ENCODE results near the gene ARSG.

The ARSG gene

DNA sequence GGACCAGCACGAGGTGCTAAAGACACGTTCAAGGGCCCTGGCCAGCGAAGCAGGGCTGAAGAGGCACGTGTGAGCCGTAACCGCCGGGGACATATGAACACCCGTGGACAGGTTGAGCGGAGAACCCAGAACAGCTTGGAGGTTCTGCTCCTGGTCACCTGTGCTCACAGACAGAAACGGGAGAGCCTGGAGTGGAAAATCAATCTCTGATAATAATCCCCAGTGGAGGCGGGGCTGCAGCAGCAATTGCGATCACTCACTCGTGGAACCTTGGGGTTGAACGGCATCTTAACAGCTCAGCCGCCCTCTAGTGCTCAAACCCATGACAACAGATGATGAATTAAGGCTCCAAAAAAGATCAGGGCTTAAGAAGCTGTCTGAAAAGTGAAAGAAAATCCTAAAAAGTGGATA lies 140.4 kb downstream of the ARSG start:
- Mint-ChIP-seq H3K27me3 (ENCODE audit: low read depth) (no peaks in the 10 kb centered on the region), H3K27ac (peak overlapping the region; percentile 27), H3K4me1 (ENCODE audit: low read depth) (peaks cover 16% of the 10 kb centered on the region), H3K36me3 (ENCODE audit: low read depth) (peaks cover 47% of the 10 kb centered on the region), H3K9me3 (no peaks in the 10 kb centered on the region), H3K4me3 (no peak overlapping the region)

DNA sequence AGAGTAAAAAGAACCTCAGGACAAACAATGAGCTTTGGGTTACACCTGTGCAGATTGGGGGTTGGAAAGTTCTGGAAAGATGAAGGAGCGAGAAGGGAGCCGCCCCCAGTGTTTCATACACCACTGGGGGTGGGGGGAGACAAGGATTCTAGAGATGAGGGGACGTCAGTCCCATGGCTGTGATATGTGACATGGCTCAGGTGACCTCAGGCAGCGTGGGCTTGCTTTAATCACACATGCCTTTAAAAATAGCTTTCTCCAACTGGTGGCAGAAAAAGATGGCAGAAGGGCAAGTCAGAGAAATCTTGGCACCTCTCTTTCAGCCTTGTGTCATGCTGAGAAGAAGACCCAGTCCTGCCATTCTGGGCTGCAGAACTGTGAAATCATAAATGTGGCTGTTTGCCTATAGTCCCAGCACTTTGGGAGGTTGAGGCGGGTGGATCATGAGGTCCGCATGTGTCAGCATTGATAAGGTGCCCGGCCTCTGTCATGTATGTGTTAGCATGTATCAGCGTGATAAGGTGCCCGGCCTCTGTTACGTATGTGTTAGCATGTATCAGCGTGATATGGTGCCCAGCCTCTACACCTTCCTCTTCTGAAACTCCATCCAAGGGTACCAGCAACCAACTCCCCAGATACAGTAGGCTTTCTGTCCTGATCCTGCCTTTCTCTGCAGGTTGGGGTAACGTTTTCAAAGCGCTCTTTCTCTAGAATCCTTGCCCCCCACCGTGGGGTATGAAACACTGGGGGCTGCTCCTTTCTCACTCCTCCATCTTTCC lies 141.0 kb downstream of the ARSG start:
- no peaks in the 10 kb centered on the region for H3K9me3 Mint-ChIP-seq
- peaks cover 22% of the 10 kb centered on the region for H3K4me1 Mint-ChIP-seq (ENCODE audit: low read depth)
- H3K4me3 Mint-ChIP-seq: no peak overlapping the region
- peak overlapping the region; percentile 27 for H3K27ac Mint-ChIP-seq
- peaks cover 47% of the 10 kb centered on the region for H3K36me3 Mint-ChIP-seq (ENCODE audit: low read depth)
- H3K27me3 Mint-ChIP-seq (ENCODE audit: low read depth): no peaks in the 10 kb centered on the region

DNA sequence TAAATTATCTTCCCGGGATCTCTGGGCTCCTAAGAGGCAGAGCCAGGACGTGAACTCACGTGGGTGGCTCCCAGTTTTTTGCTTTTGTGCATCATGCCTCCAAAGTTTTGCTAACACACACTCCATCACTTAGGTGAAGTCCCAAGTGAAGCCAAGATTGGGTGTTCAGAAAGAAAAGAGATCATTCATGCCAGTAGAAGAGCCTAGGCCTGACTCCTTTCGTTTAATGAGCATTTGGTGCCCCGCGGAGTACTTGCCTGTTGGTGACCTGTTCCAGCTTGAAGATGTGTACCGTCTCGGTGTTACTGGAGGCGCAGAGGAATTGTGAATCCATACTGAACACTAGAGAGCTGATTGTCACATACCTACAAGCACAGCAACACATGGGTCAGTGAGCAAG lies 141.9 kb downstream of the ARSG start:
- Mint-ChIP-seq H3K27ac (no peak overlapping the region), H3K4me1 (ENCODE audit: low read depth) (peaks cover 31% of the 10 kb centered on the region), H3K9me3 (no peaks in the 10 kb centered on the region)

DNA sequence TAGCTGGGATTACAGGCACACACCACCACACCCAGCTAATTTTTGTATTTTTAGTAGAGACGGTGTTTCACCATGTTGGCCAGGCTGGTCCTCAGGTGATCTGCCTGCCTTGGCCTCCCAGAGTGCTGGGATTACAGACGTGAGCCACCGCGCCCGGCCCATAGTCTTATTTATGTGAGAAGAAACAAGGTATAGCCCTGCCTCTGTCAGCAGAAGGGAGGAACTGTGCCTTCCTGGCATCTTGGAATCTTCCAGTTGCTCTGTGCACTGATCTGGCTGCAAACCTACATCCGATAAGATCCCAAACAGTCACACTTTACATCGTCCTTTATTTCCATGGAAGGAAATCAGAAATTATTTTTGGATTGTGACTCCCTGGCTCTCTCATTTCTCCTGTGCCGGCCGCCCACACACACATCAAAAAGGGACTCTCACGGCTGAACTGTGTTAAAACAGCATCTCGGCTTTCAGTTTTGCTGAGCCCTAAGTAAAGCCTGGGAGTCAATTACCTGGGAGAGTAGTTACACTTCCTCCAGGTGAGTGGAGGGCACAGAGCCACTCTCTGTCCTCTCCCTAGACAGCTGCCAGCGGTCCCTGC lies 142.7 kb downstream of the ARSG start:
- peaks cover 35% of the 10 kb centered on the region for H3K4me1 Mint-ChIP-seq (ENCODE audit: low read depth)
- H3K36me3 Mint-ChIP-seq (ENCODE audit: low read depth): peaks cover 44% of the 10 kb centered on the region
- H3K27me3 Mint-ChIP-seq (ENCODE audit: low read depth): no peaks in the 10 kb centered on the region
- H3K27ac Mint-ChIP-seq: no peak overlapping the region
- no peaks in the 10 kb centered on the region for H3K9me3 Mint-ChIP-seq
- no peak overlapping the region for H3K4me3 Mint-ChIP-seq

More for the DNA sequence above, 141.9 kb downstream of the ARSG start:
- H3K4me3 Mint-ChIP-seq: no peak overlapping the region
- H3K36me3 Mint-ChIP-seq (ENCODE audit: low read depth): peaks cover 47% of the 10 kb centered on the region
- no peaks in the 10 kb centered on the region for H3K27me3 Mint-ChIP-seq (ENCODE audit: low read depth)

DNA sequence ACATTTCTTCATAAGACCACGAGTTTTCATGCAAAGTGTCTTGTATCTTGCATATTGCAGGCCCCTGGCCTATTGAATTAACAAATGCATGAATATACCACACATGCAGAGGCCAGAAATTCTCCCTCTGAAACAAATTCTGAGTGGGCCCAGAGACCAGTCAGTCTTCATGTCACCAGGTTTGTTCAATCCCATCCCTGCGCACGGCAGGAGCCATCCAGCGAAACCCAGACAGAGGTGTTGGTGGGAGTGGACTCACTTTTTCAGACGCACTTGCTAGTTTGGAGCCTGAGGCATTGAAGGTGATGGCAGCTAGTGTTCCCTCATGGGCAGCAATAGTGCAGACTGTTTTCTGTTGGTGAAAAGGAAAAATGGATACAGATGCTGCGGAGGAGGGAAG lies 144.1 kb downstream of the ARSG start:
- H3K9me3 Mint-ChIP-seq: no peaks in the 10 kb centered on the region
- no peak overlapping the region for H3K4me3 Mint-ChIP-seq
- no peak overlapping the region for H3K27ac Mint-ChIP-seq
- peaks cover 42% of the 10 kb centered on the region for H3K4me1 Mint-ChIP-seq (ENCODE audit: low read depth)
- H3K36me3 Mint-ChIP-seq (ENCODE audit: low read depth): peaks cover 35% of the 10 kb centered on the region
- H3K27me3 Mint-ChIP-seq (ENCODE audit: low read depth): no peaks in the 10 kb centered on the region

DNA sequence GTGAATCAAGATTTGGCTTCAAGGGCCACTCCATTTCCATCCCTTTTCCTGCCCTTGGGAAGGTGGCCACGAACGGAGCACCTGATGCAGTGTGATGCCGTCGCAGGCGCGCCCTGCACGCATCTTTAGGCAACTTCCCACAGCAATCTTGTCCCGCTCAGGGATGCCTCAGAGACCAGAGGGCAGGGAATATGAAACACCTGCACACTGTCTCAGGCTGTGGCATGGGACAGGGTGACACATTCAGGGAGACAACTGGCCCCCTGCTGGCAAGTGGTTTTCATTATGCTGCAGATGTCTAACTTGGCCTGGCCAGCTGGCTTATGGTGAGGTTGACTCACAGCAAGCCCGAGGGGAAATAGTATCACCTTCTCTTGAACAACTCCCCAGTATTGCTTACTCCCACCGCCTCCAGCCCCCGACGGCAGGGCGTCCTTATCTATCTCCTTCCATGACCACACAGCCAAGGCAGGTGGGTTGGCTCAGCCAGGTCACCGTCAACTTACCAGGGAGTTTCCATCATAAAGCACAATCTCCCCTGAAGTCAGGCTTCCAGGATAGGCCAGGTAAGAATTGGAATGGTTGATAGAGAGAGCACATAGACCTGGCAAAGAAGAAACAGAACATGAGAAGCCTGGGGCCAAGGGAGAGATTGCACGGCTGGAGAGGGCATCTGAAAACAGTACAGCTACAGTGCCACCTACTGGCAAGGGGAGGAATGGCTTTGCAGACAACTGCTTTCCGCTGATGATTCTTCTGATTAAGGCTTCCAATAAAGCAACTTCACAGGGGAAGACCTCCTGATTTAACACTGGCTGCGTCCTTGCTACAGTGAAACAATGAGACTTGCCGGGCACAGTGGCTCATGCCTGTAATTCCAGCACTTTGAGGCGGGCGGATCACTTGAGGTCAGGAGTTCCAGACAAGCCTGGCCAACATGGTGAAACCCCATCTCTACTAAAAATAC lies 144.9 kb downstream of the ARSG start:
- H3K9me3 Mint-ChIP-seq: no peaks in the 10 kb centered on the region
- H3K27me3 Mint-ChIP-seq (ENCODE audit: low read depth): no peaks in the 10 kb centered on the region
- H3K4me1 Mint-ChIP-seq (ENCODE audit: low read depth): peaks cover 47% of the 10 kb centered on the region
- peak overlapping the region; percentile 41 for H3K4me3 Mint-ChIP-seq
- peaks cover 35% of the 10 kb centered on the region for H3K36me3 Mint-ChIP-seq (ENCODE audit: low read depth)
- peak overlapping the region; percentile 86 for H3K27ac Mint-ChIP-seq

DNA sequence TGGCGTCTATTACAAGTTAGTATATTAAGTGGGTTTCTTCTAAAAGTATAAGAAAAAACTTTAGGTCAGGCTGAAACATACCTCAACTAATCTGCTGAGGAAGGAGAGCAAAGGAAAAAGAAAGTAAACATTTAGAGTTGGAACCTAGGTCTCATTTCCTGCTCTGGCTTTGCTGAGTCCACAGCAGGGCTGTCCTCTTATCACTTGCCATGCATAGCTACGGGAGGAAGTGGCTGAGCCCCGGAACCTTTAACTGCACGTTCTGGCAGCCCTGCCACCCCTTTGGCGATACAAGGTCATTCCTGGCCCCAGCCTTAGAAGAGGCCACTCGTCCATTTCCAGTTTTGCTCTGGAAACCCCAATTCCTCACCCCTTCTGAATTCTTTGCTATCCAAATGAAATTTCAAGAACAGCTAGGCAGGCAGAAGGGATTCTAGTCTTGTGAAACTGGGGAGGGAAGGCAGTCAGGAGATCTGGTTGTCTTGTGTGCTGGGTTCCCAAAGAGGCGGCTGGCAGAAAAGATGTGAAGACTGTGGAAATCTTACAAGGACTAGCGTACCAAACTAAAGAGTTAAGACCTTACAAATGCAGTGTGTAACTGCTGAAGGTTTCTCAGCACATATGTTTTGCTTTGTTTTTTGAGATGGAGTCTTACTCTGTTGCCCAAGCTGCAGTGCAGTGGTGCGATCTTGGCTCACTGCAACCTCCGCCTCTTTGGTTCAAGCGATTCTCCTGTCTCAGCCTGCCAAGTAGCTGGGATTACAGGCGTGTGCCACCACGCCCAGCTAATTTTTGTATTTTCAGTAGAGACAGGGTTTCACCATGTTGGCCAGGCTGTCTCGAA lies 146.9 kb downstream of the ARSG start:
- no peaks in the 10 kb centered on the region for H3K9me3 Mint-ChIP-seq
- peak overlapping the region; percentile 62 for H3K4me3 Mint-ChIP-seq
- H3K27me3 Mint-ChIP-seq (ENCODE audit: low read depth): no peaks in the 10 kb centered on the region
- peaks cover 26% of the 10 kb centered on the region for H3K36me3 Mint-ChIP-seq (ENCODE audit: low read depth)
- H3K4me1 Mint-ChIP-seq (ENCODE audit: low read depth): peaks cover 48% of the 10 kb centered on the region
- H3K27ac Mint-ChIP-seq: peak overlapping the region; percentile 86

DNA sequence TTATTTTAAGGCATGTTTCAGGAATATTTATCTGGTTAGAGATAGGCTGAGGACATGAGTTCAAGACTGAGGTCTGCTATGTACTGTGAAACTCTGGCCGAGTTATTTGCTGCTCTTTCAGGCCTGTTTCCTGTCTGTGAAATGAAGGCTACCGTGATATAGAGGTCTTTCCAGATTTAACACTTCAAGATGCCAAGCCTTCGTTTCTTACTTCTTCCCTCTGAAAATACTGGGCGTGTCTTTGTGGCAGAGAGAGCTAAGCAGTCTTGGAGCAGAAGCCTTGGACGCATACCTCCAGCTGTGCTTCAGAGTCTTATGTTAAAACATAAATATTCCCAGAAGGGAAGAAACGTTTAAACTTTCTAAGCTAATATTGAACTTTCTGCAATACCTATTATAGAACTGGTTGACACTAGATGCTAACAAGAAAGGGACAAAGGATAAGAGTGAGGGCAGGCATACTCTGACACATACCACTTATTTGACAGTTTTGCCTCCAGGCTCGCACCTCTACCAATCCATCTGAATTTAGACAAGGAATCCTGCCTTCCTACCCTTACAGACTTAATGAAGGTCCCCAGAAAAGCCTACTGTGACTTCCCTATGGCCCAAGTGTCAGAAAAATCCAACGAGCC lies 148.5 kb downstream of the ARSG start:
- no peak overlapping the region for H3K4me3 Mint-ChIP-seq
- H3K27me3 Mint-ChIP-seq (ENCODE audit: low read depth): no peaks in the 10 kb centered on the region
- H3K36me3 Mint-ChIP-seq (ENCODE audit: low read depth): peaks cover 25% of the 10 kb centered on the region
- H3K27ac Mint-ChIP-seq: no peak overlapping the region
- peaks cover 48% of the 10 kb centered on the region for H3K4me1 Mint-ChIP-seq (ENCODE audit: low read depth)
- no peaks in the 10 kb centered on the region for H3K9me3 Mint-ChIP-seq

DNA sequence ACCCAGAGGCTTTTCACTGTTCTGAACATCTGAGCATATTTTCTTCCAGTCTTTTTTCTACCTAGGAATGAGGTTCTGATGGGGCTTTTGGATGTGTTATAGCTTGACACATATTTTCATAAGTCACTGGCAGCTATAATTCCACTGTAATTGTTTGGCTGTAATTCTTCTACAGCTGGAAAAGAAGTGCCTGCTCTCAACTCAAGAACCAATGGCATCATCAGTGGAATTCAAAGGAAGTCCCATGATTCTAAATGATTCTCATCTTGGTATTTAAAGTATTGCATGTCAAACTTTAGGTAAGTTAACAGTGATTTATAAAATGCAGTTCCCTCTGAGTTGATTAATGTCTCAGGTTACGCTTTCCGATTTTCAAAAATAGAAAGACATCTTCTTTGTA lies 149.2 kb downstream of the ARSG start:
- Mint-ChIP-seq H3K4me3 (no peak overlapping the region), H3K36me3 (ENCODE audit: low read depth) (peaks cover 29% of the 10 kb centered on the region), H3K9me3 (no peaks in the 10 kb centered on the region), H3K27ac (no peak overlapping the region), H3K4me1 (ENCODE audit: low read depth) (peaks cover 52% of the 10 kb centered on the region), H3K27me3 (ENCODE audit: low read depth) (no peaks in the 10 kb centered on the region)

DNA sequence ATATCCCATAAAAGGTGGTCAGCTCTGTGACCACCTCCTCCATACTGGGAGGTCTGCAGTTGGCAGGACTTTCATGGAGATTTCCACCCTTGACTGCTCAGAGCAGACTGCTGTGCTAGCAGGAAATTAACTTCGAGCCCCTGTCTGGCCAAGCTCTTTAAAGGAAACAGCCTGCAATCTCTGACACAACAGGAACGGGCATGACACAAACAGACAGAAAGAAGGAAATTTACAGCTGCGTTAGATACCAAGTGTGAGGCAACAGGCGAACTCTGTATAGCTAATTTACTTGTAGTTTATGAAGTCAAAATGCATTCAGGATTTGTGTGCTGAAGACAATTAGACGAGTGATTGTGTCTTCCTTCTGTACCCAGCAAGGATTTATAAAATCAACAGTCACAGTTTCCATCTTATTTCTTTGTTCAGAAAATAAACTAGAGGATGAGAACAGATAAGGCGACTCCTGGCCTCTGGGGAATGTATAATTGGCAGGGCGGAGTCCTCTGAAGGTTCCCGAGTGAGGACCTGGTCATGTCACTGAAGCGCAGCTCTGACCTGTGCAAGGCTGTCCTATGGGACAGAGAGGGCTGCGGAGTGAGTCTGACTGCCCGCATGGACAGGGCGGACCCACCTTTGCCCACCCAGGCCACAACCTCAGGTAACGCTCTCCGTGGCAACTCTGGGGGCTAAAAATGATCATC lies 149.9 kb downstream of the ARSG start:
- peaks cover 28% of the 10 kb centered on the region for H3K36me3 Mint-ChIP-seq (ENCODE audit: low read depth)
- H3K27me3 Mint-ChIP-seq (ENCODE audit: low read depth): no peaks in the 10 kb centered on the region
- peak overlapping the region; percentile 64 for H3K27ac Mint-ChIP-seq
- H3K9me3 Mint-ChIP-seq: no peaks in the 10 kb centered on the region
- H3K4me1 Mint-ChIP-seq (ENCODE audit: low read depth): peaks cover 46% of the 10 kb centered on the region
- no peak overlapping the region for H3K4me3 Mint-ChIP-seq

DNA sequence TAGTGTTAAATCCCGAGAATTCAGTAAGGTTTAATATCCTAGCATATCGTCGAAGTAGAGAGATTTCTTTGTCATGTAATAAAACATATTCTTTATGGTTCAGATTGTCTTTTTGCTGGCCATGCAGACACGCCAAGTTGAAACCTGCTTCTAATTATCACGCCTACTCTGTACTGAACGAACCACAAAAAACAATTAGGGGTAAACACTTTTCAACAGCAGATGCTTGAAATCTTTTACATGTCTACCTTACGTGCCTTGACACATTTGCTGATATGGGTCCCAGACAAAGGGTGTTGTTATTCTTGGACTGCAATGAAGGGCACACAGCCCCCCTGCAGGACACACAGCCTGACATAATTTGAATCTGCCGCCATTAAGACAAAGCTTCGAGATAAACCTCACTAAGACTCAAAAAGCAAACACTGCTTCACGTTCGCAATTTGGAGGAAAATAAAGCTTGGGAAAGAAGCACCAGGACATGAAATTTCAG lies 152.7 kb downstream of the ARSG start:
- Mint-ChIP-seq H3K4me1 (ENCODE audit: low read depth) (peaks cover 28% of the 10 kb centered on the region), H3K9me3 (no peaks in the 10 kb centered on the region), H3K27me3 (ENCODE audit: low read depth) (no peaks in the 10 kb centered on the region), H3K4me3 (no peak overlapping the region), H3K36me3 (ENCODE audit: low read depth) (peaks cover 38% of the 10 kb centered on the region), H3K27ac (no peak overlapping the region)

DNA sequence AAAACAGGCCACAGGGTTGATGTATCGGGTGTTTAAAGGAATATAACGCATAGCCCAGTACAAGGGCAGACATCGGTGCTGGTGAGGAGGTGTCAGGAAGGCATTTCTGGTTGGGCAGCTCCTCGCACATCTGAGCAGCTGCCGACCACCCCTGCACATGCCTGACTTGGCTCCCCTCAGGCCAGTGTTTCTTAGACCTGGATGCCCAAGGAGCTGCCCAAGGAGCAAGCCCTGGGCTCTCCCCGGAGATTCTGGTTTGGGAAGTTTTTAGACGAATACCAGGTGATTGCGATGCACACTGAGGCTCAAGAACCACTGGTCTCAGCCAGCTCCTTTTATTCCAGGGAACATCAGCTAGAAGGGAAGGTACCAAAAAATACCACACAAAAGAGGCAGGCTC lies 154.4 kb downstream of the ARSG start:
- H3K27ac Mint-ChIP-seq: no peak overlapping the region
- H3K4me3 Mint-ChIP-seq: no peak overlapping the region
- no peaks in the 10 kb centered on the region for H3K27me3 Mint-ChIP-seq (ENCODE audit: low read depth)
- H3K4me1 Mint-ChIP-seq (ENCODE audit: low read depth): peaks cover 21% of the 10 kb centered on the region
- H3K36me3 Mint-ChIP-seq (ENCODE audit: low read depth): peaks cover 52% of the 10 kb centered on the region
- no peaks in the 10 kb centered on the region for H3K9me3 Mint-ChIP-seq

DNA sequence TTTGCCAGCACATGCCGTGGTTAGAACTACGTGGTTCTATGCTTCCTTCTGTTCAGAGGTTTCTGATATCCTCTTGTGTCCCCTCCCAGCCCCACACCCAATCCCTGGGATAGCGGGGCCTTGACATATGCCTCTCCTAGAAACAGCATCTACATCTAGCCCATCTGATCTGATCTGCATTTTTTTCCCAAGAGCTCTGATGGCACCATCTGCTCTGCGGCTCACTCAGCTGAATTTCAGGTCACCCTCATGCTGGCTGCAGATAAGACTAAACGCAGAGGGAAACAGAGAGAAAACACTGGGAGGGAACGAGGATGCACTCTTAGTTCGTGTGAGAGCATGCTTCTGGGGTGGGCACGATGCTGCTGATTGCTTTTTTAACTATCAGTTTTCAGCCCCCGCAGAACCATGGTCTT lies 155.3 kb downstream of the ARSG start:
- H3K27me3 Mint-ChIP-seq (ENCODE audit: low read depth): no peaks in the 10 kb centered on the region
- peaks cover 12% of the 10 kb centered on the region for H3K4me1 Mint-ChIP-seq (ENCODE audit: low read depth)
- H3K36me3 Mint-ChIP-seq (ENCODE audit: low read depth): peaks cover 51% of the 10 kb centered on the region
- H3K27ac Mint-ChIP-seq: no peak overlapping the region
- no peaks in the 10 kb centered on the region for H3K9me3 Mint-ChIP-seq
- H3K4me3 Mint-ChIP-seq: no peak overlapping the region
